ENCODE data around the gene DCAF12. TPM values are rescaled to one million over a fixed set of nuclear protein-coding genes. Genes with fewer than 3 reads are reported as not detected.
A peak's percentile ranks its signal among the peaks of the same experiment; 100 is the strongest.

DCAF12 gene
- total and polyA plus RNA-seq, 2 of the 4 experiments (the other 2 are of a cell fraction) = 7.2 to 17.1 TPM

DNA sequence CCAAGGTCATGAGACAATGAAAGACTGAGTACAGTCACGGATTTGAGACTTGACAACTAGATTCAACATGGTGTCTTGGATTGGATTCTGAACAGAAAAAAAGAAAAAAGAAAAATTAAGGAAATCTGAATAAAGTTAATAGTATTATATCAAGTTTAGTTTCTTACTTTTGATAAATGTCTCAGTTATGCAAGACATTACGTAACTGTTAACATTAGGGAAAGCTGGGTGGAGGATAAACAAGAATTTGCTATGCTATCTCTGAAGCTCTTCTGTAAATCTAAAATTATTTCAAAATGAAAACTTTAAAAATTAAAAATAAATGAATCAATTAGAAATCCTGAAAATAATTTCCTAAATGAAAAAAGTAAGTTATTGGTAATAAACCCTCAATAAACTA is 14.4 kb upstream of the DCAF12 start:
- no peak overlapping the region for H2BK15ac ChIP-seq (ENCODE audit: low read depth, low read length)
- H3K4me1 ChIP-seq (ENCODE audit: control insufficient read depth, insufficient read depth, low read length) = 0 out of 2 replicates have a peak, but pooled peaks cover 1% of the 10 kb centered on the region
- no peak overlapping the region for H2BK20ac ChIP-seq (ENCODE audit: low read depth, low read length)
- no peak overlapping the region for H2AK9ac ChIP-seq (replicated peaks; ENCODE audit: low read depth, low read length, poor library complexity)
- no peak overlapping the region for H3K56ac ChIP-seq (ENCODE audit: extremely low read depth, insufficient read depth, low read length)
- H3K23ac ChIP-seq (ENCODE audit: low read depth, low read length) = no peak overlapping the region
- ChIA-PET POLR2A (ENCODE audit: unreplicated experiment) (no interaction called here), CTCF (interaction anchor here (1.4 kb wide), 1 partner anchor 113 kb away, joined by 7 read pairs; no protein-coding TSS in a partner anchor)
- no peak overlapping the region for H3K4me3 ChIP-seq (ENCODE audit: insufficient read depth, low read depth, low read length)
- H4K20me1 ChIP-seq (ENCODE audit: insufficient read depth, low read length) = no peaks in the 10 kb centered on the region
- ATAC-seq (ENCODE audit: low read depth) = no peak
- in situ Hi-C loops (cut with MboI; ENCODE audit: low sequenced_read_pairs) = no loop called here
- no peaks in the 10 kb centered on the region for H3K9me1 ChIP-seq (ENCODE audit: insufficient read depth, low read length)
- no peak overlapping the region for H3K4me2 ChIP-seq (ENCODE audit: low read depth, low read length)
- no peak overlapping the region for H3K9ac ChIP-seq (ENCODE audit: low read depth, low read length)
- no peak overlapping the region for H3K18ac ChIP-seq (ENCODE audit: low read depth, low read length)
- intact Hi-C loops (cut with micrococcal nuclease) = no loop called here
- TF ChIP-seq RFX5 (IDR thresholded peaks at IDR 0.05; ENCODE audit: low read depth, low read length) (no peak), CEBPB (IDR thresholded peaks at IDR 0.05; ENCODE audit: low read depth, low read length) (peak; percentile 54), MAFK (IDR thresholded peaks at IDR 0.05; ENCODE audit: low read depth, low read length) (no peak)
- H2BK120ac ChIP-seq (ENCODE audit: low read depth, low read length) = no peak overlapping the region
- no peak overlapping the region for H4K91ac ChIP-seq (ENCODE audit: insufficient read depth, low read depth, low read length)
- WGBS, 2 experiments (ENCODE audit: extremely low coverage in 2 of 2, insufficient read length in 1 of 2) = no CpG with 5 or more reads among the region's 2 CpGs
- H3K27ac ChIP-seq (ENCODE audit: insufficient read depth, low read length) = no peak overlapping the region
- H3K4ac ChIP-seq (ENCODE audit: low read depth, low read length) = no peak overlapping the region
- H3K27me3 ChIP-seq (ENCODE audit: control insufficient read depth, insufficient read depth, low read length) = no peaks in the 10 kb centered on the region
- no peaks in the 10 kb centered on the region for H3K79me1 ChIP-seq (ENCODE audit: low read depth in 1 of 2, low read length in 2 of 2)
- no peak overlapping the region for H4K8ac ChIP-seq (ENCODE audit: low read depth in 2 of 2, low read length in 2 of 2)
- dilution Hi-C loops (cut with HindIII; ENCODE audit: low sequenced_read_pairs, unreplicated experiment) = no loop called here
- no peaks in the 10 kb centered on the region for H3K9me3 ChIP-seq (ENCODE audit: control insufficient read depth, insufficient read depth, low read length)
- no peak overlapping the region for H2BK5ac ChIP-seq (ENCODE audit: low read depth, low read length, poor library complexity, severe bottlenecking)
- H2AFZ ChIP-seq (replicated peaks; ENCODE audit: low read length, poor library complexity) = no peak overlapping the region
- H3K36me3 ChIP-seq (ENCODE audit: control insufficient read depth, insufficient read depth, low read length) = no peaks in the 10 kb centered on the region
- no peak overlapping the region for H3K14ac ChIP-seq (replicated peaks; ENCODE audit: low read depth, low read length)
- no TSS peak for BruUV-seq (replicated peaks)
- no peak for DNase-seq
- H4K5ac ChIP-seq (ENCODE audit: low read depth, low read length) = no peak overlapping the region
- H2AK5ac ChIP-seq (ENCODE audit: low read depth, low read length) = no peak overlapping the region
